H9 (cell line): ENCODE data around the gene MYBPC3. TPM values are rescaled to one million over a fixed set of nuclear protein-coding genes. Genes with fewer than 3 reads are reported as not detected.

ENCODE experiments used
- DNase-seq: peaks from one replicate; pipeline ENCODE4 v3.0.0-alpha.2; 2017
- H2AFZ ChIP-seq: one replicate; pipeline ENCODE4 v1.6.1; 2013; ENCODE audit warnings: mild to moderate bottlenecking, low read length, control low read depth, moderate library complexity
- H2AK5ac ChIP-seq: 2 replicates; pipeline ENCODE4 v1.6.1; 2013; ENCODE audit warnings: low read length, control low read depth, mixed read lengths; ENCODE audit not compliant: insufficient read length
- H2BK120ac ChIP-seq: one replicate; pipeline ENCODE4 v1.6.1; 2013; ENCODE audit warnings: low read depth, mild to moderate bottlenecking, low read length, control low read depth, inconsistent platforms; ENCODE audit not compliant: poor library complexity, severe bottlenecking
- H2BK12ac ChIP-seq: 2 replicates; pipeline ENCODE4 v1.6.1; 2013; ENCODE audit warnings: low read length, control low read depth, mixed read lengths, low read depth; ENCODE audit not compliant: insufficient read length
- H2BK15ac ChIP-seq: 2 replicates; pipeline ENCODE4 v1.6.1; 2013; ENCODE audit warnings: low read depth, low read length, control low read depth
- H2BK20ac ChIP-seq: one replicate; pipeline ENCODE4 v1.6.1; 2013; ENCODE audit warnings: low read depth, mild to moderate bottlenecking, low read length, control low read depth, inconsistent platforms; ENCODE audit not compliant: poor library complexity, severe bottlenecking
- H2BK5ac ChIP-seq: 2 replicates; pipeline ENCODE4 v1.6.1; 2013; ENCODE audit warnings: low read length, control low read depth, mixed read lengths; ENCODE audit not compliant: insufficient read length
- H3K14ac ChIP-seq: 2 replicates; pipeline ENCODE4 v1.6.1; 2013; ENCODE audit warnings: low read length, control low read depth; ENCODE audit not compliant: insufficient read depth
- H3K18ac ChIP-seq: 2 replicates; pipeline ENCODE4 v1.6.1; 2013; ENCODE audit warnings: low read depth, mild to moderate bottlenecking, mixed read lengths, low read length, control low read depth; ENCODE audit not compliant: insufficient read length
- H3K23ac ChIP-seq: 2 replicates; pipeline ENCODE4 v1.6.1; 2013; ENCODE audit warnings: low read length, control low read depth, mixed read lengths, low read depth; ENCODE audit not compliant: insufficient read length
- H3K23me2 ChIP-seq: 2 replicates; pipeline ENCODE4 v1.6.1; 2013; ENCODE audit warnings: low read depth, mild to moderate bottlenecking, mixed read lengths, low read length, control low read depth; ENCODE audit not compliant: insufficient read length, poor library complexity, severe bottlenecking
- H3K27ac ChIP-seq: 2 replicates; pipeline ENCODE4 v1.5.1; 2013; ENCODE audit warnings: low read length, control low read depth, mixed read lengths, low read depth; ENCODE audit not compliant: insufficient read length
- H3K27me3 ChIP-seq: 2 replicates; pipeline ENCODE4 v1.6.1; 2013; ENCODE audit warnings: low read length, control low read depth, inconsistent platforms; ENCODE audit not compliant: insufficient read depth
- H3K4ac ChIP-seq: 2 replicates; pipeline ENCODE4 v1.6.1; 2013; ENCODE audit warnings: low read depth, mild to moderate bottlenecking, control low read depth, inconsistent platforms, low read length, moderate library complexity
- H3K4me1 ChIP-seq: 2 replicates; pipeline ENCODE4 v1.6.1; 2013; ENCODE audit warnings: low read length, control low read depth, inconsistent platforms; ENCODE audit not compliant: insufficient read depth
- H3K4me2 ChIP-seq: 2 replicates; pipeline ENCODE4 v1.6.1; 2013; ENCODE audit warnings: low read length, control low read depth, mixed read lengths; ENCODE audit not compliant: insufficient read length, insufficient read depth
- H3K56ac ChIP-seq: 2 replicates; pipeline ENCODE4 v1.6.1; 2013; ENCODE audit warnings: low read depth, mild to moderate bottlenecking, mixed read lengths, low read length, control low read depth; ENCODE audit not compliant: insufficient read length
- H3K79me1 ChIP-seq: 2 replicates; pipeline ENCODE4 v1.6.1; 2013; ENCODE audit warnings: low read depth, mild to moderate bottlenecking, moderate library complexity, low read length, control low read depth, inconsistent platforms; ENCODE audit not compliant: insufficient read depth, poor library complexity, severe bottlenecking
- H3K79me2 ChIP-seq: 2 replicates; pipeline ENCODE4 v1.6.1; 2013; ENCODE audit warnings: low read length, control low read depth, inconsistent platforms; ENCODE audit not compliant: insufficient read depth
- H3K9ac ChIP-seq: 2 replicates; pipeline ENCODE4 v1.6.1; 2013; ENCODE audit warnings: low read length, control low read depth, mixed read lengths; ENCODE audit not compliant: insufficient read length; ENCODE audit errors: extremely low read depth
- H3K9me3 ChIP-seq: one replicate; pipeline ENCODE4 v1.6.1; 2013; ENCODE audit warnings: low read depth, low read length, inconsistent platforms; ENCODE audit not compliant: control insufficient read depth
- H3T11ph ChIP-seq: one replicate; pipeline ENCODE4 v1.6.1; 2013; ENCODE audit warnings: mild to moderate bottlenecking, low read length, control low read depth, inconsistent platforms
- H4K20me1 ChIP-seq: one replicate; pipeline ENCODE4 v1.6.1; 2013; ENCODE audit not compliant: control insufficient read depth, insufficient read length, insufficient read depth
- H4K5ac ChIP-seq: 2 replicates; pipeline ENCODE4 v1.6.1; 2013; ENCODE audit warnings: low read depth, mild to moderate bottlenecking, mixed read lengths, low read length, control low read depth; ENCODE audit not compliant: insufficient read length
- H4K8ac ChIP-seq: replicated peaks from 2 replicates; pipeline ENCODE4 v1.6.1; 2013; ENCODE audit warnings: low read length, control low read depth, mixed read lengths, low read depth; ENCODE audit not compliant: insufficient read length
- H4K91ac ChIP-seq: 2 replicates; pipeline ENCODE4 v1.6.1; 2013; ENCODE audit warnings: low read depth, mild to moderate bottlenecking, moderate library complexity, mixed read lengths, low read length, control low read depth; ENCODE audit not compliant: insufficient read length
- H3K27ac Mint-ChIP-seq, 3 experiments: 2 replicates in 2 of 3; 3 replicates in 1 of 3; pipeline ENCODE4 v1.8.0; 2020 to 2021; ENCODE audit warnings: mixed read lengths in 3 of 3, mild to moderate bottlenecking in 1 of 3, moderate library complexity in 1 of 3
- H3K27me3 Mint-ChIP-seq: 2 replicates; pipeline ENCODE4 v1.8.0; 2021; ENCODE audit warnings: low read depth, mild to moderate bottlenecking, moderate library complexity, mixed read lengths
- H3K36me3 Mint-ChIP-seq, 3 experiments: 2 replicates in 2 of 3; 3 replicates in 1 of 3; pipeline ENCODE4 v1.8.0; 2020 to 2021; ENCODE audit warnings: low read depth in 3 of 3, mixed read lengths in 3 of 3; ENCODE audit not compliant: insufficient read depth in 1 of 3
- H3K4me1 Mint-ChIP-seq, 2 experiments: 2 replicates each; pipeline ENCODE4 v1.8.0; 2020; ENCODE audit warnings: mixed read lengths in 2 of 2
- H3K4me3 Mint-ChIP-seq, 2 experiments: 2 replicates in 1 of 2; 3 replicates in 1 of 2; pipeline ENCODE4 v1.8.0; 2020 to 2021; ENCODE audit warnings: mild to moderate bottlenecking in 2 of 2, mixed read lengths in 2 of 2, moderate library complexity in 1 of 2
- H3K9me3 Mint-ChIP-seq, 2 experiments: 2 replicates in 1 of 2; 3 replicates in 1 of 2; pipeline ENCODE4 v1.8.0; 2020; ENCODE audit warnings: mild to moderate bottlenecking in 2 of 2, mixed read lengths in 2 of 2, moderate library complexity in 1 of 2
- whole genome bisulfite sequencing: extraction: QIAGEN DNeasy Blood & Tissue Kit; methylation state at CpG from one replicate; pipeline ENCODE4 v1.1.7; 2013; ENCODE audit warnings: missing lambda C conversion rate, low lambda C conversion rate, mixed read lengths; ENCODE audit not compliant: insufficient read length; ENCODE audit errors: extremely low coverage; 5-methylcytosine and 5-hydroxymethylcytosine counted together
- total RNA-seq: library from RNA; stranded (reverse); gene quantifications from 2 replicates; pipeline ENCODE4 v1.2.1, GENCODE V29; 2021
- TF ChIP-seq, protein P1 (sequence below): fragments of 200-600 bp; sonication (generic); conservative IDR thresholded peaks from 3 replicates; pipeline ENCODE4 v1.8.0; 2021; ENCODE audit warnings: antibody characterized with exemption, mild to moderate bottlenecking

Gene MYBPC3
- total RNA-seq, 1 experiment from 2014 or later = not detected

- H2BK120ac ChIP-seq = no peak overlapping the region
- Mint-ChIP-seq H3K27me3 (no peaks in the 10 kb centered on the region), H3K36me3 (peaks cover 5 to 39% (median 34%) of the 10 kb centered on the region in 3 experiments; a peak in 5 of 7 replicates), H3K27ac (peak overlapping the region in 1 of 3 experiments; percentile 24; a peak in 2 of 7 replicates), H3K4me3 (no peak overlapping the region), H3K9me3 (no peaks in the 10 kb centered on the region), H3K4me1 (no peaks in the 10 kb centered on the region)
- no peak overlapping the region for H3T11ph ChIP-seq
- H2BK12ac ChIP-seq = no peak overlapping the region
- no peak overlapping the region for H3K4me2 ChIP-seq
- H3K27ac ChIP-seq = no peak overlapping the region
- no peak overlapping the region for H3K18ac ChIP-seq
- H2AFZ ChIP-seq = no peak overlapping the region
- H3K23ac ChIP-seq = no peak overlapping the region
- H3K23me2 ChIP-seq = no peaks in the 10 kb centered on the region
- no peak overlapping the region for H2AK5ac ChIP-seq
- no peak overlapping the region for H3K4ac ChIP-seq
- no peak overlapping the region for H2BK5ac ChIP-seq
- no peaks in the 10 kb centered on the region for H3K27me3 ChIP-seq
- H4K20me1 ChIP-seq = no peaks in the 10 kb centered on the region
- TF ChIP-seq, protein P1, sequence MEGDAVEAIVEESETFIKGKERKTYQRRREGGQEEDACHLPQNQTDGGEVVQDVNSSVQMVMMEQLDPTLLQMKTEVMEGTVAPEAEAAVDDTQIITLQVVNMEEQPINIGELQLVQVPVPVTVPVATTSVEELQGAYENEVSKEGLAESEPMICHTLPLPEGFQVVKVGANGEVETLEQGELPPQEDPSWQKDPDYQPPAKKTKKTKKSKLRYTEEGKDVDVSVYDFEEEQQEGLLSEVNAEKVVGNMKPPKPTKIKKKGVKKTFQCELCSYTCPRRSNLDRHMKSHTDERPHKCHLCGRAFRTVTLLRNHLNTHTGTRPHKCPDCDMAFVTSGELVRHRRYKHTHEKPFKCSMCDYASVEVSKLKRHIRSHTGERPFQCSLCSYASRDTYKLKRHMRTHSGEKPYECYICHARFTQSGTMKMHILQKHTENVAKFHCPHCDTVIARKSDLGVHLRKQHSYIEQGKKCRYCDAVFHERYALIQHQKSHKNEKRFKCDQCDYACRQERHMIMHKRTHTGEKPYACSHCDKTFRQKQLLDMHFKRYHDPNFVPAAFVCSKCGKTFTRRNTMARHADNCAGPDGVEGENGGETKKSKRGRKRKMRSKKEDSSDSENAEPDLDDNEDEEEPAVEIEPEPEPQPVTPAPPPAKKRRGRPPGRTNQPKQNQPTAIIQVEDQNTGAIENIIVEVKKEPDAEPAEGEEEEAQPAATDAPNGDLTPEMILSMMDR = no peak
- no peak overlapping the region for H3K14ac ChIP-seq
- no peaks in the 10 kb centered on the region for H3K4me1 ChIP-seq
- H3K56ac ChIP-seq = no peak overlapping the region
- H3K9me3 ChIP-seq = no peaks in the 10 kb centered on the region
- H3K79me2 ChIP-seq = no peaks in the 10 kb centered on the region
- no peak overlapping the region for H2BK15ac ChIP-seq
- H4K5ac ChIP-seq = no peak overlapping the region
- no peaks in the 10 kb centered on the region for H3K79me1 ChIP-seq
- H4K8ac ChIP-seq = no peak overlapping the region
- H4K91ac ChIP-seq = no peak overlapping the region
- WGBS = no CpG with 5 or more reads among the region's 12 CpGs
- no peak overlapping the region for H2BK20ac ChIP-seq
- no peak for DNase-seq
- H3K9ac ChIP-seq = no peak overlapping the region
Observed at GRCh38 chr11:47324520-47324919, 28.0 kb downstream of the MYBPC3 start.
